HepG2 (cell line): Measurements from ENCODE around the gene MYCBPAP. TPM values are rescaled to one million over a fixed set of nuclear protein-coding genes. Genes with fewer than 3 reads are reported as not detected.

ENCODE experiments used
- AGO1 ChIP-seq: fragments of 200-400 bp; formaldehyde crosslinking; IDR thresholded peaks from 2 replicates; pipeline ENCODE4 v1.6.1; 2017; ENCODE audit warnings: mild to moderate bottlenecking, low read depth, low read length, moderate library complexity; ENCODE audit not compliant: poor library complexity, severe bottlenecking
- ASH2L ChIP-seq: fragments of 300-600, 200-600 bp; sonication (generic); IDR thresholded peaks from 2 replicates; pipeline ENCODE4 v1.7.0; 2017; ENCODE audit warnings: low read depth, mild to moderate bottlenecking, moderate library complexity, mixed read lengths, low read length; ENCODE audit not compliant: insufficient read length
- ATF7-NPFF ChIP-seq: sonication (generic); formaldehyde crosslinking; IDR thresholded peaks from 2 replicates; pipeline ENCODE4 v1.8.1; 2023; ENCODE audit warnings: mild to moderate bottlenecking, low read depth, missing genetic modification reagents, moderate library complexity
- BCLAF1 ChIP-seq: fragments of 450-650 bp; IDR thresholded peaks from 2 replicates; pipeline ENCODE4 v1.6.1; 2017; ENCODE audit warnings: mild to moderate bottlenecking
- EZH2 ChIP-seq: conservative IDR thresholded peaks from 2 replicates; pipeline ENCODE4 v1.6.1; 2012; ENCODE audit warnings: mild to moderate bottlenecking, low read depth, low read length, moderate library complexity
- HHEX ChIP-seq: IDR thresholded peaks from 2 replicates; pipeline ENCODE4 v1.6.1; 2016; ENCODE audit warnings: control low read depth
- ISX ChIP-seq: sonication (generic); formaldehyde crosslinking; conservative IDR thresholded peaks from 2 replicates; pipeline ENCODE4 v1.5.0; 2020; ENCODE audit warnings: missing genetic modification reagents
- KDM4B ChIP-seq: sonication (generic); formaldehyde crosslinking; IDR thresholded peaks from 2 replicates; pipeline ENCODE4 v1.4.0; 2020; ENCODE audit warnings: missing genetic modification reagents
- KLF11 ChIP-seq: IDR thresholded peaks from 2 replicates; pipeline ENCODE4 v1.6.1; 2016; ENCODE audit warnings: missing compliant biosample characterization
- KLF13 ChIP-seq: sonication (generic); formaldehyde crosslinking; IDR thresholded peaks from 2 replicates; pipeline ENCODE4 v1.4.0; 2020; ENCODE audit warnings: mild to moderate bottlenecking, missing genetic modification reagents
- NFKB2 ChIP-seq: sonication (generic); formaldehyde crosslinking; IDR thresholded peaks from 2 replicates; pipeline ENCODE4 v1.4.0; 2020; ENCODE audit warnings: missing genetic modification reagents, borderline replicate concordance
- NFYC ChIP-seq: IDR thresholded peaks from 2 replicates; pipeline ENCODE4 v1.6.1; 2016; ENCODE audit warnings: missing genetic modification reagents, missing compliant biosample characterization
- PBX2 ChIP-seq: IDR thresholded peaks from 2 replicates; pipeline ENCODE4 v1.6.1; 2016; ENCODE audit warnings: control low read depth
- POGZ ChIP-seq: sonication (generic); formaldehyde crosslinking; IDR thresholded peaks from 2 replicates; pipeline ENCODE4 v1.4.0; 2020; ENCODE audit warnings: mild to moderate bottlenecking, missing genetic modification reagents
- PRMT3 ChIP-seq: sonication (generic); formaldehyde crosslinking; IDR thresholded peaks from 2 replicates; pipeline ENCODE4 v1.8.1; 2022; ENCODE audit warnings: low read depth, mild to moderate bottlenecking, moderate library complexity, missing genetic modification reagents, borderline replicate concordance
- REPIN1 ChIP-seq: sonication (generic); formaldehyde crosslinking; IDR thresholded peaks from 2 replicates; pipeline ENCODE4 v1.8.0; 2022; ENCODE audit warnings: missing genetic modification reagents, low read depth, mild to moderate bottlenecking, borderline replicate concordance
- RORA ChIP-seq: sonication (generic); formaldehyde crosslinking; IDR thresholded peaks from 2 replicates; pipeline ENCODE4 v1.5.0; 2020; ENCODE audit warnings: mild to moderate bottlenecking, missing genetic modification reagents, moderate library complexity
- SATB2 ChIP-seq: sonication (generic); formaldehyde crosslinking; IDR thresholded peaks from 2 replicates; pipeline ENCODE4 v1.5.0; 2020; ENCODE audit warnings: missing genetic modification reagents
- SP5 ChIP-seq: IDR thresholded peaks from 2 replicates; pipeline ENCODE4 v1.6.1; 2016; ENCODE audit warnings: low read depth, borderline replicate concordance
- SUZ12 ChIP-seq: fragments of 150-350 bp; IDR thresholded peaks from 2 replicates; pipeline ENCODE4 v1.6.1; 2014; ENCODE audit warnings: low read depth, low read length
- THAP11 ChIP-seq: IDR thresholded peaks from 2 replicates; pipeline ENCODE4 v1.6.1; 2016; ENCODE audit warnings: missing biosample characterization, missing genetic modification reagents
- ZFX ChIP-seq: sonication (generic); formaldehyde crosslinking; IDR thresholded peaks from 2 replicates; pipeline ENCODE4 v1.4.0; 2020; ENCODE audit warnings: mild to moderate bottlenecking, low read depth, missing genetic modification reagents, moderate library complexity
- ZNF24 ChIP-seq: fragments of 450-650 bp; IDR thresholded peaks from 2 replicates; pipeline ENCODE4 v1.6.1; 2017; ENCODE audit warnings: antibody characterized with exemption, mild to moderate bottlenecking
- ZNF460 ChIP-seq: sonication (generic); formaldehyde crosslinking; IDR thresholded peaks from 2 replicates; pipeline ENCODE4 v1.5.1; 2020; ENCODE audit warnings: missing genetic modification reagents, mild to moderate bottlenecking, borderline replicate concordance
- ZNF775 ChIP-seq: sonication (generic); formaldehyde crosslinking; IDR thresholded peaks from 2 replicates; pipeline ENCODE4 v1.4.0; 2020; ENCODE audit warnings: missing genetic modification reagents, mild to moderate bottlenecking, moderate library complexity, borderline replicate concordance
- ZNF816 ChIP-seq: sonication (generic); formaldehyde crosslinking; IDR thresholded peaks from 2 replicates; pipeline ENCODE4 v1.8.0; 2022; ENCODE audit warnings: missing genetic modification reagents, mild to moderate bottlenecking, borderline replicate concordance
- polyA plus RNA-seq, 8 experiments: library from polyadenylated mRNA; depleted of rRNA in 3 of 8; stranded (reverse) in 7 of 8; unstranded in 1 of 8; fragments of >200 nt; fragmentation: Illumina TruSeq in 4 of 8; extraction: Trizol in 4 of 8; gene quantifications; 2 replicates each; pipeline versions ENCODE4 v1.2.1 to v1.2.3, GENCODE V29; 2011 to 2016; ENCODE audit warnings: low read depth in 4 of 8, missing spikeins in 1 of 8, mixed read lengths in 1 of 8; ENCODE audit not compliant: insufficient read depth in 1 of 8
- total RNA-seq, 5 experiments: library from RNA; depleted of rRNA; stranded (reverse); fragments of >200 nt; fragmentation: Illumina TruSeq; extraction: Trizol; gene quantifications; 2 replicates each; pipeline ENCODE4 v1.2.3, GENCODE V29; 2016; ENCODE audit warnings: low read depth in 1 of 5

MYCBPAP gene
- total and polyA plus RNA-seq, 2 of the 13 experiments (the other 11 are each of a cell fraction or from before 2014, with no cell fraction given), result 0.22 to 0.24 TPM

- TF ChIP-seq BCLAF1 (no peak), KLF13 (CRISPR knock-in tag) (no peak), KLF11 (CRISPR knock-in tag) (no peak), PRMT3 (CRISPR knock-in tag) (no peak), ISX (CRISPR knock-in tag) (no peak), SUZ12 (0 out of 2 replicates have a peak, but pooled peaks have one; percentile 19), ZNF460 (no peak), ASH2L (no peak), POGZ (0 out of 2 replicates have a peak, but pooled peaks have one; percentile 38), ZNF775 (CRISPR knock-in tag) (no peak), NFYC (CRISPR knock-in tag) (no peak), SP5 (no peak), REPIN1 (CRISPR knock-in tag) (no peak), ATF7-NPFF (no peak), ZNF816 (CRISPR knock-in tag) (no peak), PBX2 (CRISPR knock-in tag) (no peak), NFKB2 (peak; percentile 43; the same call in 1 of the 2 replicates), ZNF24 (no peak), AGO1 (no peak), THAP11 (CRISPR knock-in tag) (peak; percentile 45; the same call in 1 of the 2 replicates), RORA (no peak), EZH2 (no peak), ZFX (peak; percentile 55; the same call in 1 of the 2 replicates), KDM4B (CRISPR knock-in tag) (peak; percentile 58; the same call in 1 of the 2 replicates), SATB2 (CRISPR knock-in tag) (no peak), HHEX (CRISPR knock-in tag) (no peak)
Observed at GRCh38 chr17:50550661-50551432, 42.6 kb downstream of the MYCBPAP start (continued).
